ENCODE results near the gene CDC42BPA.
A peak's percentile ranks its signal among the peaks of the same experiment; 100 is the strongest.

The CDC42BPA gene

GRCh38 chr1:226978432-226979114, 339.7 kb downstream of the CDC42BPA start:
- no peak for DNase-seq

- DNase-seq, result no peak
These were observed 340.5 kb downstream of the CDC42BPA start for GRCh38 chr1:226977643-226978431.

- DNase-seq, result no peak
These were observed 341.2 kb downstream of the CDC42BPA start for GRCh38 chr1:226976978-226977642.

- no peak for DNase-seq
These were observed 341.9 kb downstream of the CDC42BPA start for GRCh38 chr1:226976276-226976977.

- no peak for DNase-seq
These were observed 342.7 kb downstream of the CDC42BPA start for GRCh38 chr1:226975259-226976250.

- no peak for DNase-seq
These were observed 343.6 kb downstream of the CDC42BPA start for GRCh38 chr1:226974544-226975258.

- DNase-seq, result no peak
These were observed 344.3 kb downstream of the CDC42BPA start for GRCh38 chr1:226973898-226974543.

GRCh38 chr1:226973371-226973897, 344.9 kb downstream of the CDC42BPA start:
- DNase-seq, result no peak

GRCh38 chr1:226972931-226973330, 345.4 kb downstream of the CDC42BPA start:
- DNase-seq, result no peak

- no peak for DNase-seq
These were observed 346.5 kb downstream of the CDC42BPA start for GRCh38 chr1:226971765-226972164.

GRCh38 chr1:226967665-226968064, 350.6 kb downstream of the CDC42BPA start:
- DNase-seq, result no peak

GRCh38 chr1:226966683-226967082, 351.6 kb downstream of the CDC42BPA start:
- DNase-seq, result no peak

- no peak for DNase-seq
These were observed 352.5 kb downstream of the CDC42BPA start for GRCh38 chr1:226965581-226966440.

- no peak for DNase-seq
These were observed 353.4 kb downstream of the CDC42BPA start for GRCh38 chr1:226964611-226965486.

GRCh38 chr1:226964068-226964425, 354.2 kb downstream of the CDC42BPA start:
- DNase-seq, result peak in 1 of 2 donors; percentile 11

GRCh38 chr1:226962421-226963391, 355.6 kb downstream of the CDC42BPA start:
- no peak for DNase-seq

All from inflammatory macrophage treated with lipopolysaccharide for 1 hour (primary cell).